ENCODE results near the gene ASIC5. TPM values are rescaled to one million over a fixed set of nuclear protein-coding genes. Genes with fewer than 3 reads are reported as not detected.

ASIC5 gene
- total RNA-seq, 1 experiment from 2014 or later, result not detected

- intact Hi-C loops (cut with micrococcal nuclease; ENCODE audit: unreplicated experiment), result loop anchor here (5.0 kb wide), 1 partner anchor 65 kb away; the partner anchor contains the start of gene TDO2
- Mint-ChIP-seq H3K27me3 (ENCODE audit: insufficient read depth, unreplicated experiment) (no peaks in the 10 kb centered on the region), H3K27ac (ENCODE audit: unreplicated experiment) (no peak overlapping the region), H3K4me1 (ENCODE audit: low read depth, unreplicated experiment) (peaks cover 15% of the 10 kb centered on the region), H3K36me3 (ENCODE audit: insufficient read depth, unreplicated experiment) (no peaks in the 10 kb centered on the region), H3K4me3 (ENCODE audit: unreplicated experiment) (no peak overlapping the region), H3K9me3 (ENCODE audit: unreplicated experiment) (no peaks in the 10 kb centered on the region)
- no peak for DNase-seq
- Histone ChIP-seq H3K4me1 (peaks cover 5% of the 10 kb centered on the region; the same call in 1 of the 2 replicates), H3K36me3 (ENCODE audit: control insufficient read depth, insufficient read depth, low read length) (no peaks in the 10 kb centered on the region), H3K27me3 (replicated peaks; ENCODE audit: control insufficient read depth, insufficient read depth, low read length) (no peaks in the 10 kb centered on the region), H3K9me3 (no peaks in the 10 kb centered on the region), H3K4me3 (ENCODE audit: low read depth, low read length) (no peak overlapping the region)
- POLR2A ChIA-PET, result no interaction called here
- no peak for TF ChIP-seq CTCF (IDR thresholded peaks at IDR 0.05; ENCODE audit: insufficient read depth in 1 of 2, low read depth in 1 of 2, low read length in 1 of 2, severe bottlenecking in 1 of 2, unreplicated experiment in 1 of 2)
- no TSS peak for BruUV-seq (replicated peaks)
- CTCF ChIA-PET, result no interaction called here
These were observed 28.8 kb downstream of the ASIC5 start for GRCh38 chr4:155837203-155837796.

- TF ChIP-seq CTCF (IDR thresholded peaks at IDR 0.05; ENCODE audit: insufficient read depth in 1 of 2, low read depth in 1 of 2, low read length in 1 of 2, severe bottlenecking in 1 of 2, unreplicated experiment in 1 of 2), result no peak
- BruUV-seq (replicated peaks), result no TSS peak
- CTCF ChIA-PET, result no interaction called here
These were observed 33.4 kb downstream of the ASIC5 start for GRCh38 chr4:155832664-155833063.

GRCh38 chr4:155828628-155829027 is 37.4 kb downstream of the ASIC5 start:
- H3K27me3 ChIP-seq (replicated peaks; ENCODE audit: control insufficient read depth, insufficient read depth, low read length), result no peaks in the 10 kb centered on the region
- ChIA-PET CTCF (no interaction called here), POLR2A (no interaction called here)
- intact Hi-C loops (cut with micrococcal nuclease; ENCODE audit: unreplicated experiment), result no loop called here
- no peak for TF ChIP-seq CTCF (IDR thresholded peaks at IDR 0.05; ENCODE audit: insufficient read depth in 1 of 2, low read depth in 1 of 2, low read length in 1 of 2, severe bottlenecking in 1 of 2, unreplicated experiment in 1 of 2)
- H3K36me3 ChIP-seq (ENCODE audit: control insufficient read depth, insufficient read depth, low read length), result no peaks in the 10 kb centered on the region
- H3K4me3 ChIP-seq (ENCODE audit: low read depth, low read length), result no peak overlapping the region
- Mint-ChIP-seq H3K9me3 (ENCODE audit: unreplicated experiment) (peaks cover 27% of the 10 kb centered on the region), H3K4me3 (ENCODE audit: unreplicated experiment) (no peak overlapping the region), H3K36me3 (ENCODE audit: insufficient read depth, unreplicated experiment) (no peaks in the 10 kb centered on the region), H3K4me1 (ENCODE audit: low read depth, unreplicated experiment) (peaks cover 29% of the 10 kb centered on the region), H3K27me3 (ENCODE audit: insufficient read depth, unreplicated experiment) (no peaks in the 10 kb centered on the region), H3K27ac (ENCODE audit: unreplicated experiment) (no peak overlapping the region)
- peaks cover 29% of the 10 kb centered on the region for H3K4me1 ChIP-seq
- BruUV-seq (replicated peaks), result no TSS peak
- no peak for DNase-seq
- no peaks in the 10 kb centered on the region for H3K9me3 ChIP-seq

More at GRCh38 chr4:155832664-155833063, 33.4 kb downstream of the ASIC5 start:
- no peak overlapping the region for H3K27ac Mint-ChIP-seq (ENCODE audit: unreplicated experiment)
- peaks cover 6% of the 10 kb centered on the region for H3K4me1 Mint-ChIP-seq (ENCODE audit: low read depth, unreplicated experiment)
- Histone ChIP-seq H3K4me3 (ENCODE audit: low read depth, low read length) (no peak overlapping the region), H3K36me3 (ENCODE audit: control insufficient read depth, insufficient read depth, low read length) (no peaks in the 10 kb centered on the region), H3K4me1 (peaks cover 7% of the 10 kb centered on the region; the same call in 1 of the 2 replicates), H3K9me3 (no peaks in the 10 kb centered on the region), H3K27me3 (replicated peaks; ENCODE audit: control insufficient read depth, insufficient read depth, low read length) (no peaks in the 10 kb centered on the region)
- intact Hi-C loops (cut with micrococcal nuclease; ENCODE audit: unreplicated experiment), result no loop called here
- H3K9me3 Mint-ChIP-seq (ENCODE audit: unreplicated experiment), result peaks cover under 1% of the 10 kb centered on the region
- POLR2A ChIA-PET, result no interaction called here
- DNase-seq, result no peak
- H3K27me3 Mint-ChIP-seq (ENCODE audit: insufficient read depth, unreplicated experiment), result no peaks in the 10 kb centered on the region
- H3K36me3 Mint-ChIP-seq (ENCODE audit: insufficient read depth, unreplicated experiment), result no peaks in the 10 kb centered on the region
- H3K4me3 Mint-ChIP-seq (ENCODE audit: unreplicated experiment), result no peak overlapping the region

Measured in Caco-2 (cell line).